ENCODE measurements around the gene EXOC4.
A peak's percentile ranks its signal among the peaks of the same experiment; 100 is the strongest.

EXOC4 gene

DNA sequence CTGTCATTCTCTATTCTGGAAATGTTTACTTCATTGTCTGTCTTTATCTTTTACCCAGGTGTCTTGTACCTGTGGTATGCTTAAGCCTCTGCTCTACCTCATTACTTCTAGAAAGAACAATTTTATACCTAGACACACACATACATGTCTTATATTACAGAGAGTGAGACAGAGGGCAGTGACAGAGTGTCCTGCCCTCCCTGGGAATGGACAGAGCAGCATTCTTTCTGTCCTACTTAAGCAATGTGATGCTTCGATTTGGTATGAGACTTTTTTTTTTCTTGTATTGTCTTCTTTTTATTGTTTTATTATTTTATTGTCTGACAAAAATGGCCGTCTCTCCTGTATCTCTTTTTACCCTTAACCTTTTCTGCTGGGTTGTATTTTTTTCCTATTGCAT, 286.1 kb downstream of the EXOC4 start:
- Mint-ChIP-seq H3K36me3 (ENCODE audit: low read depth) (peaks cover 3% of the 10 kb centered on the region), H3K27me3 (ENCODE audit: low read depth) (no peaks in the 10 kb centered on the region), H3K4me1 (no peaks in the 10 kb centered on the region), H3K27ac (peak overlapping the region in 1 of 3 experiments; percentile 19), H3K9me3 (no peaks in the 10 kb centered on the region), H3K4me3 (no peak overlapping the region)
- TF ChIP-seq, protein P1, sequence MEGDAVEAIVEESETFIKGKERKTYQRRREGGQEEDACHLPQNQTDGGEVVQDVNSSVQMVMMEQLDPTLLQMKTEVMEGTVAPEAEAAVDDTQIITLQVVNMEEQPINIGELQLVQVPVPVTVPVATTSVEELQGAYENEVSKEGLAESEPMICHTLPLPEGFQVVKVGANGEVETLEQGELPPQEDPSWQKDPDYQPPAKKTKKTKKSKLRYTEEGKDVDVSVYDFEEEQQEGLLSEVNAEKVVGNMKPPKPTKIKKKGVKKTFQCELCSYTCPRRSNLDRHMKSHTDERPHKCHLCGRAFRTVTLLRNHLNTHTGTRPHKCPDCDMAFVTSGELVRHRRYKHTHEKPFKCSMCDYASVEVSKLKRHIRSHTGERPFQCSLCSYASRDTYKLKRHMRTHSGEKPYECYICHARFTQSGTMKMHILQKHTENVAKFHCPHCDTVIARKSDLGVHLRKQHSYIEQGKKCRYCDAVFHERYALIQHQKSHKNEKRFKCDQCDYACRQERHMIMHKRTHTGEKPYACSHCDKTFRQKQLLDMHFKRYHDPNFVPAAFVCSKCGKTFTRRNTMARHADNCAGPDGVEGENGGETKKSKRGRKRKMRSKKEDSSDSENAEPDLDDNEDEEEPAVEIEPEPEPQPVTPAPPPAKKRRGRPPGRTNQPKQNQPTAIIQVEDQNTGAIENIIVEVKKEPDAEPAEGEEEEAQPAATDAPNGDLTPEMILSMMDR (IDR thresholded peaks at IDR 0.05; ENCODE audit: unreplicated experiment in 3 of 3), result no peak

DNA sequence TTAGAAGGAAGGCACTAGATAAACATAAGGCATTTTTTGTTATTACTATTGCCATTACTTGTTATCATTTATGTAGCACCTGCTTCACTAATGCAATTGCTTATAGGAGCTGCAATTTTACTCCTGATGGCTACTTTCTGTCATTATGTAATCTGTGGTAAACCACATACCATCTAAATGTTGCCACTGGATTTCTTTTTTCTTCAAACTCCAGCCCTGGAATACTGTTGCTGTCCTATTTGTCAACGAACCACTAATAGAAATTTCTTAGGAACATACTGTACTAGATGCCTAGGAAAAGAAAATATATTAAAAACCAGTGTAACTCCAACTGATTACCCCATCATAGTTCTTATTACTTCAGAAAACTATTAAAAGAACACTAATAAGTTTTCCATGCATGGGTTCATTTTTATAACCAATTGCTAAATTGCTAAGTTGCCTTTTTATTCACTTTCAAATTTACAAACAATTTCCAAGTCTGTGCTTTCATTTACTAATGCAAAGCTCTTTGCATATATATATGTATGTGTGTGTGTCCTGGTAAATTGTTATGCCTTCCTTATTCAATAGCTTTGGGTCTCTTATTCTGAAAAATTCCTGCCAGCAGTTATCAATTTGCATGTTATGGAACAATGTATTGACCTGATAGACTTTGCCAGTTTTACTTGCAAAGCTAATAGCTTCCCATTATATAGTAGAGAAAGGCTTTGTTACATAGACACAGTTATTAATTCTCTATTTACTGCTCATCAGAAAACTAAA, 287.4 kb downstream of the EXOC4 start:
- H3K4me3 Mint-ChIP-seq, result no peak overlapping the region
- peaks cover 9% of the 10 kb centered on the region for H3K4me1 Mint-ChIP-seq
- H3K9me3 Mint-ChIP-seq, result no peaks in the 10 kb centered on the region
- H3K27ac Mint-ChIP-seq, result no peak overlapping the region
- H3K36me3 Mint-ChIP-seq (ENCODE audit: low read depth), result peaks cover 3% of the 10 kb centered on the region
- no peaks in the 10 kb centered on the region for H3K27me3 Mint-ChIP-seq (ENCODE audit: low read depth)
- TF ChIP-seq, protein P1 (IDR thresholded peaks at IDR 0.05; ENCODE audit: unreplicated experiment in 3 of 3), result no peak

DNA sequence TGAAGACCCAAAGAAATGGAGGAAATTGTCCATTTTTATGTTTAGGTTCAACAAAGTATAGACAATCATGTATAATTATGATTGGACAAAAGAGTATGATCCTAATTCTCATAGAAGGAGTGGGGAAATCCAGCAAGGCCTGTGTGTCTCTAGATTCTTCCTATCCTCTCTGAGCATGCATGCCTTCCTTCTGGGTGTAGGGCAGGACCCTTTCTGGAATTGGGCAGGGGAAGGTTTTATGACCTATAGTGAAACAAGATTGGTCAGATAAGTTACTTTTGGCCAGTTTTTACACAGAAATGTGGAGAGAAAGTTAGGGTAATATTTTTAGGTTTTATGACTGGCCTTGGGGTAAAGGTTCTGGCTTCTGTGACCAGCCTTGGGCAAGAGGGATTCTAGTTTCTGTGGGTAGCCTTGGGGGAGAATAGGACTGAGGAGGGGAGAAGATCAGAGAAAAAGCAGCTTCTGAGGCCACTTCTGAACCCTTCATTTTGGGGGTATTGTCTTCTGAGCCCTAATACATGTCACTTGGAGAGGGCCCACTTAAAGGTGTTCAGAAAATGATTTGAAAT, 289.4 kb downstream of the EXOC4 start:
- Mint-ChIP-seq H3K36me3 (ENCODE audit: low read depth) (peaks cover 3% of the 10 kb centered on the region), H3K27ac (no peak overlapping the region), H3K27me3 (ENCODE audit: low read depth) (no peaks in the 10 kb centered on the region), H3K4me3 (no peak overlapping the region), H3K9me3 (no peaks in the 10 kb centered on the region), H3K4me1 (peaks cover 16% of the 10 kb centered on the region)
- TF ChIP-seq, protein P1 (IDR thresholded peaks at IDR 0.05; ENCODE audit: unreplicated experiment in 3 of 3), result no peak

DNA sequence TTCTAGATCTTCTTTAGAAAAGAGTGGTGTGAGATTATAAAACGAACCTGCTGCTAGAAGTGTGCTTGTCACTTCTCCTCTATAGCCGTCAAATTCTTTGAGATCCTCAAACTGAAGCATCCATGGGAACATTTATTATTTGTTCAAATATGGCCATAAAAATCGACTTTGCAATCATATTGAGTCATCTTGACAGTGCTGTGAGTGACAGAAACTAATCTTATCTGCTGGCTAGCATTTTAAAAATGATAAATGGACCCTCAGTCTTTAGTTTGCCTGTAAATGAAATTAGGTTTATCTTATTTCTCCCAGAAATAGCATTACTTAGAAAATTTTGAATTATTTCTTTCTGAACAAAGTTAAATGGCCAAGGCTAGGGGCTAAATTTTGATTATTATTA, 290.8 kb downstream of the EXOC4 start:
- Mint-ChIP-seq H3K36me3 (ENCODE audit: low read depth) (no peaks in the 10 kb centered on the region), H3K4me3 (no peak overlapping the region), H3K27ac (no peak overlapping the region), H3K9me3 (no peaks in the 10 kb centered on the region), H3K27me3 (ENCODE audit: low read depth) (no peaks in the 10 kb centered on the region), H3K4me1 (peaks cover 16% of the 10 kb centered on the region)
- TF ChIP-seq, protein P1 (IDR thresholded peaks at IDR 0.05; ENCODE audit: unreplicated experiment in 3 of 3), result no peak

DNA sequence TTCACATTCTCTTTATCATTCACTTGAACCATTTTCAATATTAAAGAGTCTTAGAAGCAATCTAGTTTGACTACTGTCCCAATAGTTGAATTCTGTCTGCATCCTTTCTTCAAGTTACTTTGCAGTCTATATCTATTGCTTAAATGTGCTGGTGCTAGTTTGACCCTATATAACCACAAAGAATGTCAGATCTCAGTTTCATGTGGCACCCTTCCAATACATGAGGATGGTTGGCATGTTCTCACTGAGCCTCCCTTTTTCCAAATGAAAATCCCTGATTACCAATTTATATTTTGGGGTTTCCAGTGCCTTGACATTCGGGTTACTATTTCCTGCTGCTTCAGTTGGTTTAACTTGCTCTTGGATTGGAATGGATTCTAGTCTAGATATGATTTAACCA, 292.7 kb downstream of the EXOC4 start:
- TF ChIP-seq, protein P1 (IDR thresholded peaks at IDR 0.05; ENCODE audit: unreplicated experiment in 3 of 3), result no peak
- H3K4me1 Mint-ChIP-seq, result peaks cover 16% of the 10 kb centered on the region
- H3K4me3 Mint-ChIP-seq, result no peak overlapping the region
- no peaks in the 10 kb centered on the region for H3K9me3 Mint-ChIP-seq
- no peaks in the 10 kb centered on the region for H3K36me3 Mint-ChIP-seq (ENCODE audit: low read depth)
- H3K27me3 Mint-ChIP-seq (ENCODE audit: low read depth), result no peaks in the 10 kb centered on the region
- H3K27ac Mint-ChIP-seq, result no peak overlapping the region

DNA sequence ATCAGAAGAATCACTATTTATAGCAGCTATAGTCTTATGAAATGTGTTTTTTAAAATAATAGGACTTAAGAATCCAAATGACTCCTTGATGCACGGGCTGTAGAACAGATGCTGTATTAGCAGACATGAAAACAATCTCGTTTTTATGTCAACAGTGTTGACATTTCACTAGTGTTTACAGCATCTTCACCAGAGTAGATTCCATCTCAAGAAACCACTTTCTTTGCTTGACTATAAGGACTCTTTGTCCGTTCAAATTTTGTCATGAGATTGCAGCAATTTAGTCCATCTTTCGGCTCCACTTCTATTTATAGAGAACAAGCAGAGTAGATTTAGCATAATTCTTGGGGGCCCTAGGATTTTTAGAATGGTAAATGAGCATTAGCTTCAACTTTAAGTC, 295.1 kb downstream of the EXOC4 start:
- Mint-ChIP-seq H3K4me3 (no peak overlapping the region), H3K36me3 (ENCODE audit: low read depth) (no peaks in the 10 kb centered on the region), H3K4me1 (peaks cover 24% of the 10 kb centered on the region), H3K27ac (no peak overlapping the region), H3K27me3 (ENCODE audit: low read depth) (no peaks in the 10 kb centered on the region), H3K9me3 (no peaks in the 10 kb centered on the region)
- TF ChIP-seq, protein P1 (IDR thresholded peaks at IDR 0.05; ENCODE audit: unreplicated experiment in 3 of 3), result no peak

Data from nephron (organoid).